Thyroid gland (tissue), 4 donors: ENCODE data around the gene EFCAB5. TPM values are rescaled to one million over a fixed set of nuclear protein-coding genes. Genes with fewer than 3 reads are reported as not detected.
"Not testable (repeated sequence)": the region's sequence is repeated elsewhere in the genome, so short reads cannot be mapped to it uniquely, and the experiment has no call there.

ENCODE experiments used
- DNase-seq, 2 donors: peaks; one replicate each; pipeline ENCODE4 v3.0.0-alpha.2; 2019
- H3K27ac ChIP-seq, 3 donors: fragments of 200-600 bp; sonication (generic); 1 replicate in 2 of 3; 2 replicates in 1 of 3; pipeline ENCODE4 v1.5.1; 2016 to 2019; ENCODE audit warnings: mild to moderate bottlenecking in 1 of 3, moderate library complexity in 1 of 3
- H3K27me3 ChIP-seq: fragments of 200-600 bp; sonication (generic); one replicate; pipeline ENCODE4 v1.5.1; 2019
- H3K36me3 ChIP-seq, 2 donors: fragments of 200-600 bp; sonication (generic); one replicate each; pipeline ENCODE4 v1.5.1; 2016 to 2019
- H3K4me1 ChIP-seq, 2 donors: fragments of 200-600 bp; sonication (generic); one replicate each; pipeline ENCODE4 v1.5.1; 2017 to 2019
- H3K4me3 ChIP-seq, 3 donors: fragments of 200-600 bp; sonication (generic); replicated peaks in 1 of 3; 1 replicate in 2 of 3; 2 replicates in 1 of 3; pipeline ENCODE4 v1.5.1; 2016; ENCODE audit warnings: mild to moderate bottlenecking in 1 of 3
- H3K9me3 ChIP-seq: fragments of 200-600 bp; sonication (generic); one replicate; pipeline ENCODE4 v1.5.1; 2017
- CTCF ChIP-seq, 6 experiments: fragments of 200-600 bp in 3 of 6; fragments of 450-650 bp in 3 of 6; sonication (generic) in 3 of 6; IDR thresholded peaks; one replicate each; pipeline ENCODE4 v1.5.1; 2016 to 2019; ENCODE audit warnings: antibody characterized with exemption in 6 of 6, mild to moderate bottlenecking in 2 of 6, inconsistent platforms in 1 of 6, moderate library complexity in 1 of 6
- POLR2A ChIP-seq, 2 donors: fragments of 450-650 bp; IDR thresholded peaks; one replicate each; pipeline ENCODE4 v1.6.1; 2017; ENCODE audit warnings: antibody characterized with exemption in 2 of 2, mild to moderate bottlenecking in 2 of 2, moderate library complexity in 1 of 2
- WGBS, 2 donors: methylation state at CpG; one replicate each; pipeline ENCODE4 v1.1.5; 2017; 5-methylcytosine and 5-hydroxymethylcytosine counted together
- intact Hi-C: fragments of 100-400 bp; cut with DNase I; formaldehyde crosslinking; loops from one replicate; pipeline ENCODE4 v1.15.1; 2023
- total RNA-seq, 4 donors: library from RNA; depleted of rRNA; stranded (reverse); fragments of >200 nt; gene quantifications; one replicate each; pipeline ENCODE4 v1.2.3, GENCODE V29; 2016

EFCAB5 gene
- total RNA-seq, 4 donors from 2014 or later = 0.56 to 0.98 TPM; not detected in 2

GRCh38 chr17:30005709-30006320, 64.4 kb downstream of the EFCAB5 start:
- DNase-seq = no peak
- no peaks in the 10 kb centered on the region for H3K9me3 ChIP-seq
- WGBS, 2 donors = 64 to 68% methylated on average over 8 of the region's 8 CpGs
- no peaks in the 10 kb centered on the region for H3K4me1 ChIP-seq
- intact Hi-C loops = no loop called here
- no peak overlapping the region for H3K27ac ChIP-seq
- TF ChIP-seq POLR2A (IDR thresholded peaks at IDR 0.05) = no peak
- TF ChIP-seq CTCF (IDR thresholded peaks at IDR 0.05) = no peak
- no peaks in the 10 kb centered on the region for H3K36me3 ChIP-seq
- no peaks in the 10 kb centered on the region for H3K27me3 ChIP-seq
- H3K4me3 ChIP-seq = no peak overlapping the region

- 89 to 97% methylated on average over 8 to 10 of the region's 10 CpGs for WGBS, 2 donors
- DNase-seq, intact Hi-C loops, H3K36me3 ChIP-seq, H3K27me3 ChIP-seq, H3K9me3 ChIP-seq, H3K4me3 ChIP-seq, H3K4me1 ChIP-seq, H3K27ac ChIP-seq: not testable (repeated sequence)
These were observed 70.5 kb downstream of the EFCAB5 start for GRCh38 chr17:30011934-30012333.

- Histone ChIP-seq H3K4me1 (no peaks in the 10 kb centered on the region), H3K27ac (no peak overlapping the region), H3K36me3 (no peaks in the 10 kb centered on the region), H3K9me3 (no peaks in the 10 kb centered on the region), H3K27me3 (no peaks in the 10 kb centered on the region), H3K4me3 (no peak overlapping the region)
- TF ChIP-seq POLR2A (IDR thresholded peaks at IDR 0.05) (no peak), CTCF (IDR thresholded peaks at IDR 0.05) (peak; percentile 53 to 81 (median 68))
- 27 to 30% methylated on average over 4 of the region's 4 CpGs for WGBS, 2 donors
- intact Hi-C loops = no loop called here
- peak; percentile 19 to 20 for DNase-seq
These were observed 80.4 kb downstream of the EFCAB5 start for GRCh38 chr17:30021708-30022317.

- H3K9me3 ChIP-seq, H3K4me1 ChIP-seq, intact Hi-C loops, H3K27me3 ChIP-seq, H3K4me3 ChIP-seq, H3K27ac ChIP-seq, DNase-seq, H3K36me3 ChIP-seq: not testable (repeated sequence)
- WGBS, 2 donors = 63 to 100% methylated on average over 2 of the region's 2 CpGs
These were observed 83.9 kb downstream of the EFCAB5 start for GRCh38 chr17:30025325-30025724.

- Histone ChIP-seq H3K4me1 (no peaks in the 10 kb centered on the region), H3K27ac (no peak overlapping the region), H3K27me3 (no peaks in the 10 kb centered on the region), H3K9me3 (no peaks in the 10 kb centered on the region), H3K4me3 (no peak overlapping the region), H3K36me3 (no peaks in the 10 kb centered on the region)
- intact Hi-C loops = no loop called here
- 81 to 84% methylated on average over 4 of the region's 4 CpGs for WGBS, 2 donors
- TF ChIP-seq CTCF (IDR thresholded peaks at IDR 0.05) (no peak), POLR2A (IDR thresholded peaks at IDR 0.05) (no peak)
- DNase-seq = no peak
These were observed 86.2 kb downstream of the EFCAB5 start for GRCh38 chr17:30027676-30028075.

- H3K9me3 ChIP-seq = no peaks in the 10 kb centered on the region
- no peak overlapping the region for H3K27ac ChIP-seq
- no peaks in the 10 kb centered on the region for H3K27me3 ChIP-seq
- 74 to 92% methylated on average over 4 of the region's 4 CpGs for WGBS, 2 donors
- no peak for DNase-seq
- intact Hi-C loops = no loop called here
- no peaks in the 10 kb centered on the region for H3K36me3 ChIP-seq
- TF ChIP-seq POLR2A (IDR thresholded peaks at IDR 0.05) (no peak), CTCF (IDR thresholded peaks at IDR 0.05) (no peak)
- H3K4me1 ChIP-seq = no peaks in the 10 kb centered on the region
- no peak overlapping the region for H3K4me3 ChIP-seq
These were observed 89.9 kb downstream of the EFCAB5 start for GRCh38 chr17:30031214-30031869.
